Measurements from ENCODE around the gene WNK1.

WNK1 gene

DNA sequence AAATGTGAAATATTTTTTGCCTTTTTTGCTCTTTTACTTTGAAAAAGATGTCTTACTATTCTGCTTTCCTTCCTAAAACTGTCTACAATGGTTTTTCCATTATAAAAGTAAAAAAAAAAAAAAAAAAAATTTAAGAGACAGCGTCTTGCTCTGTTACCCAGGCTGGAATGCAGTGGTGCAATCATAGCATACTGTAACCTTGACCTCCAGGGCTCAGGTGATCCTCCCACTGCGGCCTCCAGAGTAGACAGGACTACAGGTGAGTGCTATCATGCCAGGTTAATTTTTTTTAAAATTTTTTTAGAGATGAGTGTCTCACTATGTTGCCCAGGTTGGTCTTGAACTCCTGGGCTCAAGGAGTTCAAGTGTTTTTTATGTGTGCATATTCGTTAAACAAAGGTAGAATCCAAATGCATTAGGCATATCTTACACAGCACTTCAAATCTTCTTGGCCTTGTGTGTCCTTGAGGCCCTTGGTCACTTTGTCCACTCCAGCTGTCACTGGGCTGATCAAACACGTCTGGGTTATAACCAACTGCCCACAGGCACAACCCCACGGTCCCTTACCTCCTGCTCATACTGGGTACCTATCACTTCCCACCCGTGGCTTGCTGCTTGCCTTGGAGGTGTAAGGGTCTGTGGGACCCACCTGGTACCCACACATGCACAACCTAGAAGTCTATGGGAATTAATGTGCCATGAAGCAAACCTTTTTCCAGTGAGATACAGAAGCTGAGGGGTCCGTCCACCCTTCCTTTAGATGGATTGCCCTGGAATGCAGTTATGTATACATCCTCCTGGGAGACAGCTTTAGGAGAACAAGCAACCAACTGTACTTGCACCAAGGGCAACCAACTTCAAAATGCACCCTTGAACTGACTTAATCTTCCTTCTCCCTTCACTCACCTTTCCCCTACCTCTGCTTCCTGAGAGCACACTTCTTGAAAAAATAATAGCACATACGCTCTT is 184.3 kb downstream of the WNK1 start:
- POLR2A ChIA-PET, result no interaction called here

DNA sequence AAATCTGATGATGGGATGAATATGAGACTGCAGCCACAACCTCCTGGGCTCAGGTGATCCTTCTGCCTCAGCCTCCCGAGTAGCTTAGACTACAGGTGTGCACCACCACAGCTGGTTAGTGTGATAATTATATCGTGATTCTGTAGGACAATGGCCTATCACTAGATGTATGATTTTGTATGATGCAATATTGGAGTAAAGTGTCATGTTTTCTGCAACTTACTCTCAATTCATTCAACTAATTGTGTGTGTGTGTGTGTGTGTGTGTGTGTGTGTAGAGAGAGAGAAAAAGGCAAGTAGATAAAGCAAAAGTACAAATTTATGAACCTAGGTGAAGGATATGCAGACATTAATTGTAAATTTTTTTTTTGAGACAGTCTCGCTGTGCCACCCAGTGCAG is 186.4 kb downstream of the WNK1 start:
- CTCF ChIA-PET, result interaction anchor here (0.7 to 1.9 kb wide), 2 partner anchors 154 to 485 kb away, joined by 5 read pairs; no protein-coding TSS in a partner anchor
- POLR2A ChIA-PET, result no interaction called here
- H3K36me3 ChIP-seq (ENCODE audit: control insufficient read depth in 2 of 2, insufficient read depth in 1 of 2, low read length in 2 of 2), result peaks cover 24 to 45% of the 10 kb centered on the region in 2 experiments; a peak in 2 of 3 replicates
- no peaks in the 10 kb centered on the region for H3K9me3 ChIP-seq (ENCODE audit: control insufficient read depth, insufficient read depth, low read depth, low read length)
- no peaks in the 10 kb centered on the region for H3K4me1 ChIP-seq (ENCODE audit: control insufficient read depth, insufficient read depth, low read length)
- no peak overlapping the region for H3K4me3 ChIP-seq (ENCODE audit: low read depth, low read length)
- no peak overlapping the region for H3K27ac ChIP-seq (ENCODE audit: extremely low read depth, low read depth, low read length)
- TF ChIP-seq MZF1 (tag by site-specific recombination; IDR thresholded peaks at IDR 0.05; ENCODE audit: borderline replicate concordance), result no peak
- TF ChIP-seq, protein P1, sequence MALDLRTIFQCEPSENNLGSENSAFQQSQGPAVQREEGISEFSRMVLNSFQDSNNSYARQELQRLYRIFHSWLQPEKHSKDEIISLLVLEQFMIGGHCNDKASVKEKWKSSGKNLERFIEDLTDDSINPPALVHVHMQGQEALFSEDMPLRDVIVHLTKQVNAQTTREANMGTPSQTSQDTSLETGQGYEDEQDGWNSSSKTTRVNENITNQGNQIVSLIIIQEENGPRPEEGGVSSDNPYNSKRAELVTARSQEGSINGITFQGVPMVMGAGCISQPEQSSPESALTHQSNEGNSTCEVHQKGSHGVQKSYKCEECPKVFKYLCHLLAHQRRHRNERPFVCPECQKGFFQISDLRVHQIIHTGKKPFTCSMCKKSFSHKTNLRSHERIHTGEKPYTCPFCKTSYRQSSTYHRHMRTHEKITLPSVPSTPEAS (tag by site-specific recombination; IDR thresholded peaks at IDR 0.05), result peak; percentile 66; the same call in 1 of the 2 replicates

More for the DNA sequence above, 184.3 kb downstream of the WNK1 start:
- no peak overlapping the region for H3K27ac ChIP-seq (ENCODE audit: extremely low read depth, low read depth, low read length)
- TF ChIP-seq, protein P2, sequence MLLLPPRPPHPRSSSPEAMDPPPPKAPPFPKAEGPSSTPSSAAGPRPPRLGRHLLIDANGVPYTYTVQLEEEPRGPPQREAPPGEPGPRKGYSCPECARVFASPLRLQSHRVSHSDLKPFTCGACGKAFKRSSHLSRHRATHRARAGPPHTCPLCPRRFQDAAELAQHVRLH (tag by site-specific recombination; IDR thresholded peaks at IDR 0.05), result no peak
- TF ChIP-seq, protein P3, sequence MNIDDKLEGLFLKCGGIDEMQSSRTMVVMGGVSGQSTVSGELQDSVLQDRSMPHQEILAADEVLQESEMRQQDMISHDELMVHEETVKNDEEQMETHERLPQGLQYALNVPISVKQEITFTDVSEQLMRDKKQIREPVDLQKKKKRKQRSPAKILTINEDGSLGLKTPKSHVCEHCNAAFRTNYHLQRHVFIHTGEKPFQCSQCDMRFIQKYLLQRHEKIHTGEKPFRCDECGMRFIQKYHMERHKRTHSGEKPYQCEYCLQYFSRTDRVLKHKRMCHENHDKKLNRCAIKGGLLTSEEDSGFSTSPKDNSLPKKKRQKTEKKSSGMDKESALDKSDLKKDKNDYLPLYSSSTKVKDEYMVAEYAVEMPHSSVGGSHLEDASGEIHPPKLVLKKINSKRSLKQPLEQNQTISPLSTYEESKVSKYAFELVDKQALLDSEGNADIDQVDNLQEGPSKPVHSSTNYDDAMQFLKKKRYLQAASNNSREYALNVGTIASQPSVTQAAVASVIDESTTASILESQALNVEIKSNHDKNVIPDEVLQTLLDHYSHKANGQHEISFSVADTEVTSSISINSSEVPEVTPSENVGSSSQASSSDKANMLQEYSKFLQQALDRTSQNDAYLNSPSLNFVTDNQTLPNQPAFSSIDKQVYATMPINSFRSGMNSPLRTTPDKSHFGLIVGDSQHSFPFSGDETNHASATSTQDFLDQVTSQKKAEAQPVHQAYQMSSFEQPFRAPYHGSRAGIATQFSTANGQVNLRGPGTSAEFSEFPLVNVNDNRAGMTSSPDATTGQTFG (tag by site-specific recombination; IDR thresholded peaks at IDR 0.05; ENCODE audit: borderline replicate concordance), result no peak
- TF ChIP-seq ZBTB17 (tag by site-specific recombination; IDR thresholded peaks at IDR 0.05) (no peak), ZNF366 (tag by site-specific recombination; conservative IDR thresholded peaks at IDR 0.05) (no peak), ZNF112 (tag by site-specific recombination; IDR thresholded peaks at IDR 0.05) (no peak), SP2 (tag by site-specific recombination; IDR thresholded peaks at IDR 0.05) (no peak), HOXA7 (CRISPR knock-in tag; IDR thresholded peaks at IDR 0.05; ENCODE audit: borderline replicate concordance) (no peak), ZNF138 (tag by site-specific recombination; IDR thresholded peaks at IDR 0.05; ENCODE audit: borderline replicate concordance) (no peak), REPIN1 (tag by site-specific recombination; IDR thresholded peaks at IDR 0.05; ENCODE audit: low read depth) (no peak), ZNF707 (tag by site-specific recombination; IDR thresholded peaks at IDR 0.05) (no peak)
- TF ChIP-seq, protein P4, sequence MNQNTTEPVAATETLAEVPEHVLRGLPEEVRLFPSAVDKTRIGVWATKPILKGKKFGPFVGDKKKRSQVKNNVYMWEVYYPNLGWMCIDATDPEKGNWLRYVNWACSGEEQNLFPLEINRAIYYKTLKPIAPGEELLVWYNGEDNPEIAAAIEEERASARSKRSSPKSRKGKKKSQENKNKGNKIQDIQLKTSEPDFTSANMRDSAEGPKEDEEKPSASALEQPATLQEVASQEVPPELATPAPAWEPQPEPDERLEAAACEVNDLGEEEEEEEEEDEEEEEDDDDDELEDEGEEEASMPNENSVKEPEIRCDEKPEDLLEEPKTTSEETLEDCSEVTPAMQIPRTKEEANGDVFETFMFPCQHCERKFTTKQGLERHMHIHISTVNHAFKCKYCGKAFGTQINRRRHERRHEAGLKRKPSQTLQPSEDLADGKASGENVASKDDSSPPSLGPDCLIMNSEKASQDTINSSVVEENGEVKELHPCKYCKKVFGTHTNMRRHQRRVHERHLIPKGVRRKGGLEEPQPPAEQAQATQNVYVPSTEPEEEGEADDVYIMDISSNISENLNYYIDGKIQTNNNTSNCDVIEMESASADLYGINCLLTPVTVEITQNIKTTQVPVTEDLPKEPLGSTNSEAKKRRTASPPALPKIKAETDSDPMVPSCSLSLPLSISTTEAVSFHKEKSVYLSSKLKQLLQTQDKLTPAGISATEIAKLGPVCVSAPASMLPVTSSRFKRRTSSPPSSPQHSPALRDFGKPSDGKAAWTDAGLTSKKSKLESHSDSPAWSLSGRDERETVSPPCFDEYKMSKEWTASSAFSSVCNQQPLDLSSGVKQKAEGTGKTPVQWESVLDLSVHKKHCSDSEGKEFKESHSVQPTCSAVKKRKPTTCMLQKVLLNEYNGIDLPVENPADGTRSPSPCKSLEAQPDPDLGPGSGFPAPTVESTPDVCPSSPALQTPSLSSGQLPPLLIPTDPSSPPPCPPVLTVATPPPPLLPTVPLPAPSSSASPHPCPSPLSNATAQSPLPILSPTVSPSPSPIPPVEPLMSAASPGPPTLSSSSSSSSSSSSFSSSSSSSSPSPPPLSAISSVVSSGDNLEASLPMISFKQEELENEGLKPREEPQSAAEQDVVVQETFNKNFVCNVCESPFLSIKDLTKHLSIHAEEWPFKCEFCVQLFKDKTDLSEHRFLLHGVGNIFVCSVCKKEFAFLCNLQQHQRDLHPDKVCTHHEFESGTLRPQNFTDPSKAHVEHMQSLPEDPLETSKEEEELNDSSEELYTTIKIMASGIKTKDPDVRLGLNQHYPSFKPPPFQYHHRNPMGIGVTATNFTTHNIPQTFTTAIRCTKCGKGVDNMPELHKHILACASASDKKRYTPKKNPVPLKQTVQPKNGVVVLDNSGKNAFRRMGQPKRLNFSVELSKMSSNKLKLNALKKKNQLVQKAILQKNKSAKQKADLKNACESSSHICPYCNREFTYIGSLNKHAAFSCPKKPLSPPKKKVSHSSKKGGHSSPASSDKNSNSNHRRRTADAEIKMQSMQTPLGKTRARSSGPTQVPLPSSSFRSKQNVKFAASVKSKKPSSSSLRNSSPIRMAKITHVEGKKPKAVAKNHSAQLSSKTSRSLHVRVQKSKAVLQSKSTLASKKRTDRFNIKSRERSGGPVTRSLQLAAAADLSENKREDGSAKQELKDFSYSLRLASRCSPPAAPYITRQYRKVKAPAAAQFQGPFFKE (tag by site-specific recombination; IDR thresholded peaks at IDR 0.05; ENCODE audit: borderline replicate concordance), result no peak
- TF ChIP-seq, protein P5, sequence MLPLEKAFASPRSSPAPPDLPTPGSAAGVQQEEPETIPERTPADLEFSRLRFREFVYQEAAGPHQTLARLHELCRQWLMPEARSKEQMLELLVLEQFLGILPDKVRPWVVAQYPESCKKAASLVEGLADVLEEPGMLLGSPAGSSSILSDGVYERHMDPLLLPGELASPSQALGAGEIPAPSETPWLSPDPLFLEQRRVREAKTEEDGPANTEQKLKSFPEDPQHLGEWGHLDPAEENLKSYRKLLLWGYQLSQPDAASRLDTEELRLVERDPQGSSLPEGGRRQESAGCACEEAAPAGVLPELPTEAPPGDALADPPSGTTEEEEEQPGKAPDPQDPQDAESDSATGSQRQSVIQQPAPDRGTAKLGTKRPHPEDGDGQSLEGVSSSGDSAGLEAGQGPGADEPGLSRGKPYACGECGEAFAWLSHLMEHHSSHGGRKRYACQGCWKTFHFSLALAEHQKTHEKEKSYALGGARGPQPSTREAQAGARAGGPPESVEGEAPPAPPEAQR (tag by site-specific recombination; IDR thresholded peaks at IDR 0.05), result no peak
- H3K4me3 ChIP-seq (ENCODE audit: low read depth, low read length), result no peak overlapping the region
- CTCF ChIA-PET, result no interaction called here
- no peaks in the 10 kb centered on the region for H3K9me3 ChIP-seq (ENCODE audit: control insufficient read depth, insufficient read depth, low read depth, low read length)
- no peaks in the 10 kb centered on the region for H3K4me1 ChIP-seq (ENCODE audit: control insufficient read depth, insufficient read depth, low read length)
- H3K36me3 ChIP-seq (ENCODE audit: control insufficient read depth in 2 of 2, insufficient read depth in 1 of 2, low read length in 2 of 2), result peaks cover 13 to 37% of the 10 kb centered on the region in 2 experiments; a peak in 2 of 3 replicates

Measured in HEK293 (cell line).